SK-N-MC (cell line): ENCODE results near the gene DIO1.

Experiments used
- EZH2 ChIP-seq: fragments of 200-600 bp; sonication (generic); IDR thresholded peaks from one replicate; pipeline ENCODE4 v1.6.1; 2017; ENCODE audit warnings: antibody characterized with exemption
- POLR2AphosphoS5 ChIP-seq: IDR thresholded peaks from 2 replicates; pipeline ENCODE4 v1.6.1; 2012; ENCODE audit warnings: mild to moderate bottlenecking, low read depth, low read length, borderline replicate concordance

GRCh38 chr1:53930932-53931331 is 36.9 kb downstream of the DIO1 start:
- TF ChIP-seq POLR2AphosphoS5 (no peak), EZH2 (no peak)
